ENCODE data around the gene SCN9A. TPM values are rescaled to one million over a fixed set of nuclear protein-coding genes. Genes with fewer than 3 reads are reported as not detected.
"Not testable (repeated sequence)": the region's sequence is repeated elsewhere in the genome, so short reads cannot be mapped to it uniquely, and the experiment has no call there.

The SCN9A gene
- total RNA-seq: 0.25 and 0.51 TPM in 2 replicates

DNA sequence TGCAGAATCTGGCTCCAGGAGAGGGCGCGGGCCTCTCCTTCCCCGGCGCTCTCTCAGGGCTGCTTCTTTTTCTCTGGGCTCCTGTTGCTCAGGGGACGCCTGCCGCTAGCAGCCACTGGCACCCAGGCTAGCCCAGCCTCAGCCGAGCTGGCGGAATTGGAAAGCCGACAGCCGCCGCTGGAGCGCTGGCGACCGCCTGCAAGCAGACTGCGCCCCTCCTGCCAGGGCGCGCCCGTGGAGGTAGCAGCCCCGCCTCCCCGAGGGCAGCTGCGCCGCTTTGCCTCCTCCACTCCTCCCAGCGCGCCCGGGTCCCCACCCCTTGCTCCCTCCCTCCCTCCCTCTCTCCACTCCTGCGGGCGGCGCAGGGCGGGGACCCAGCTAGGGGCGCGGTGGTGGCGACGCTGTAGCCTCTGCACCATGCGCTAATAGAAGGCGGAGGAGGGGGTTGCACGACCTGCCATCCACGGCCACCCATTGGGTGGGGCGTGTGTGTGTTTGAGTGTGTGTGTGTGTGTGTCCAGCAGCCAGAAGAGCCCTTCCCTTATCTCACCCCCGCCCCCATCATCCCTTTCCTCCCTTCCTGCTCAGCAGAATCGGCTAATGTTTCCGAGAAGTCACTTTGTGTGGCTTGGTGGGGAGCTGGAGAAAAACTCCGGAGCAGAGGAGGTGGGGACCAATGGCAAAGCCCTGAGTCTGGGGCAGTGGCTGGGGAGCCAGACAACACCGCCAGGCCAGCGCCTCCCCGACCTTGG, at the start of gene SCN9A:
SCN9A (minus strand) TSS at position 209 of the 752 bp plus-strand sequence. CDS start 64,188 bp downstream, outside the sequence.
- peak in 1 of 2 donors; percentile 39 for DNase-seq (ENCODE audit: low read depth in 2 of 2)

DNA sequence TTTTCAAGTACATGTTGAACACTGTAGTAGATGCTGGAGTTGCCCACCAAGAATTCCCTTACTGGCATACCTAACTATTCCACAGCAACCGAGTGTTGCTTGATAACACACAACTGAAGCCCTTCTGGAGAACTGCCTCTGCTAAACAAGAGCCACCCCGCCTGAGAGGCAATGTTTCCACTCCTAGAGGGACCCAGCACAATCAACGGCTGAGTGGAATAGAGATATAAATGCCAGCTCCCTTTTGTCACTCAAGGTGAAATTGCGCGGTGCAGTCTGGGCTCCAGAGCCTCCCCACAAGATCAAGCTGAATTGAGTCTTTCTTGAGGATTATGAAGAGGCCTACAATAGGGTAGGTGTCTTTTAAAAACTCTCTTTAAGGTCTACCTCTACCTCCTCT, 49.1 kb upstream of the SCN9A start:
- DNase-seq (ENCODE audit: low read depth in 2 of 2): no peak

DNA sequence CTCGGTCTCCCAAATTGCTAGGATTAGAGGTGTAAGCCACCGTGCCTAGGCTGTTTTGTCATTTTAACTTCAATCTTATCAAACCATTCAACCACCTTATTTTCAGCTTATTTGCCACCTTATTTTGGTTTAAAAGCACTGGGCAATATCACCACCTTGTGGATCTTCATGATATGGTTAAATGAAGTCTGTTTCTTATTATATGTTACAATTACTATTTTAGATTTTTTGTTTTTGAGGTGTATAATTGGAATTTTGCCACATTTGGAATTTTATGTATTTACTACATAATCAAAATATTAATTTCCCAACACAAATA, 43.8 kb upstream of the SCN9A start:
- peak; percentile 12 to 56 for DNase-seq (ENCODE audit: low read depth in 2 of 2)

DNA sequence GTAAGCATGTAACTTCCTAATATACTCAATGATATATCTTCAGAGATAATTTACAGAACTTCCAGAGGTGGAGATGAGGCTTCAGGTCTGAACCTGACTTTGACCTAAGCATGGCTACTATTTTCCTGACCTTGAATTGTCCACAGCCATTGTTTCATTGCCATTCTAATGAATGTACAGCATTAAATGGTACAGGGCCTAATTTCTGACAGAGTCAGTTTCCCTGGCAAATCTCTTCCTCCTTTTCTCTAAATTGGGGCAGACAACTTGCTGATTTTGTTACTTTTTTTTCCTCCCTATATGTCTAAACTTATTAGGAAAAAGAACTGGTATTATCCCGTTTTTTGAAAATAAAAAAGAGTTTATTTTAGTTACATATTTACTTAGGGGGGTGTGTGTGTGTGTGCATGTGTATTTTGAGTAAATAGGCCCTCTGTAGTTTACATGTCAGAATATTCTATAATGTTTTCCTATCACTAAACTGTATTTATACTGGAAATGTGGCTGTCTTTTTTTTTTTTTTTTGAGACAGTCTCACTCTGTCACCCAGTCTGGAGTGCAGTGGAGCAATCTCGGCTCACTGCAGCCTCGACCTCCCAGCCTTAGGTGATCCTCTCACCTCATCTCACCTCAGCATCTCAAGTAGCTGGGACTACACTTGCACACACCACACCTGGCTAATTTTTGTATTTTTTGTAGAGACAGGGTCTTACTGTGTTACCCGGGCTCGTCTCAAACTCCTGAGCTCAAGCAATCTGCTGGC, 43.3 kb upstream of the SCN9A start:
- no peak for DNase-seq (ENCODE audit: low read depth in 2 of 2)

DNA sequence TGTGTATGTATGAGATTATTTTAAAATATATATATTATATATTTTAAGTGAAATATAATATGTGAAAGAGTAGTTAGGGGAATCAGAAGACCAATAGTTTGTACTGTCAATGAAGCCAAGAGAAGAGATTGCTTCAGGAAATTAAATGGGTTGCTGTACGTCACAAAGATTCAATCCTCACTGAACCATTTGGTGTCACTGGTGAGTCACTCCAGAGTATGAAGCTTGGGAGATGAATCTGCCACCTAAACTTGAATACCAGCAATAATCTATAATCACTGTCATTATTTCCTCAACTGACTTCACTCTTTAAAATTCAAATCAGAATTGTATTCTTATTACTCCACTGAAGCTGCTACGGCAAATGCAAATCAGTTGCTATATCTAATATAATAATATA, 41.9 kb upstream of the SCN9A start:
- peak; percentile 12 to 51 for DNase-seq (ENCODE audit: low read depth in 2 of 2)

DNA sequence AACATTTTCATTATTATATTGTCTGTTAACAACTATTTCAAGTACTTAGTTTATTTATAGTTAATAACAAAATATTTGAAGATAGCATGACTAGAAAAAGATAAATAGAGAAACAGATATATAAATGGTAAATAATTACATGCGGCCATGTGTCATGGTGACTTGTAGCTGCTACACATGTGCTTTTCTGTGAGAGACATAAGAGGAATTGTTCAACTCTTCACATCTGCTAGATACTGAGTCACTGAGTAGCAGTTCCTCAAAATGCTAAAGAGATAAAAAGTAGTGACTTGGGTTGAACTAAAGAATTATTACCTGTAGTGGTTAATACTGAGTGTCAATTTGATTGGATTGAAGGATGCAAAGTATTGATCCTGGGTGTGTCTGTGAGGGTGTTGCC, 37.5 kb upstream of the SCN9A start:
- no peak for DNase-seq (ENCODE audit: low read depth in 2 of 2)

DNA sequence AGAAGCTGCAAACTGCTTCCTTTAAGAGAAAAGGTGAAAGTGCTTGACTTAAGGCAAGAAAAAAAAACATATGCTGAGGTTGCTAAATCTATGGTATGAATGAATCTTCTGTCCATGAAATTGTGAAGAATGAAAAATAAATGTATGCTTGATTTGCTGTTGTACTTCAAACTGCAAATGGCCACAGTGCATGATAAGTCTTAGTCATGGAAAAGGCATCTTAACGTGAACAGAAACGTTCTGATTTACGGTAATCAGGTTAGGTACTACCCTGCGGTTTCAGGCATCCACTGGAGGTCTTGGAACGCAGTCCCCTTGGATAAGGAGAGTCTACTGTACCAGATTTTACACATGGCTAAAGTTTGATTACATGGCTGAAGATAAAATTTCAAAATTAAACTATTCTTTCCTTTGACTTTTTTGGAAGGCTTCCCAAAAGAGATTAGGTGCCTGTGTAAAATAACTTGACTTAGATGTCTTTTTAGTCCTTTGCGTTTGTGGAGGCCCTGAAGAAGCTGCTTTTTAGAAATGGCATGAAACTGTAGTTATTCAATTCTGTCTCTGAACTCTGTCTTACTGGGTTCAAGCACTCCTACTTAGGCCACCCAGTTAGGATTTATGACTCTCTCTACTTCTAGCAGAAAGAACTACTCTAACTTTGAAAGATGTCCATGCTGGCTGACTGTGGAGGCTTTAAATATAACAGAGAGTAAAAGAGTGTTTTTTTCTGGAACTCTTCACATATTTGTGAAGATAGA, 35.9 kb upstream of the SCN9A start:
- no peak for DNase-seq (ENCODE audit: low read depth in 2 of 2)

DNA sequence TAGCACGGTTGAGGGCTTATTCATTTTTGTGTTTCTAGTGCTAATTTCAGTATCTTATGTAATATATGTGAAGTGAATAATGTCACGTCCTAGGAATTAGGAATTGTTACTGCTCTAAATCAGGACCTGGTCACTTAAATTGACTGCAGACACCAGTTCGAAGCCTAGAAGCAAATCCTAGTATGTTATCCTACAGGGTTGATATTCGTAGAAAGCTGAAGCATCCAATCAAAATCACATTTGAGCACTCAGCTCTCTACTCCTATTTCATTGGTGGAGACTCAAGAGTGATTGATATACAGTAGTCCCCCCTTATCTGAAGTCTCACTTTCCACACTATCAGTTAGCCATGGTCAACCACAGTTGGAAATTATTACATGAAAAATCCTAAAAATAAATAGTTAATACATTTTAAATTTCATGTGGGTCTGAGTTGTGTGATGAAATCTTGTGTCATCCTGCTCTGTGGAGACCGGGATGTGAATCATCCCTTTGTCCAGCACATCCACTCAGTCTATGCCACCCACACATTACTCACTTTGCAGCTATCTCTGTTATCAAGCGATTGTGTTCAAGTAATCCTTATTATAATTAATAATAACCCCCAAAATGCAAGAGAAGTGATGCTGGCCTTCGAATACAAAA, 35.2 kb upstream of the SCN9A start:
- peak in 1 of 2 donors; percentile 75 for DNase-seq (ENCODE audit: low read depth in 2 of 2)

DNA sequence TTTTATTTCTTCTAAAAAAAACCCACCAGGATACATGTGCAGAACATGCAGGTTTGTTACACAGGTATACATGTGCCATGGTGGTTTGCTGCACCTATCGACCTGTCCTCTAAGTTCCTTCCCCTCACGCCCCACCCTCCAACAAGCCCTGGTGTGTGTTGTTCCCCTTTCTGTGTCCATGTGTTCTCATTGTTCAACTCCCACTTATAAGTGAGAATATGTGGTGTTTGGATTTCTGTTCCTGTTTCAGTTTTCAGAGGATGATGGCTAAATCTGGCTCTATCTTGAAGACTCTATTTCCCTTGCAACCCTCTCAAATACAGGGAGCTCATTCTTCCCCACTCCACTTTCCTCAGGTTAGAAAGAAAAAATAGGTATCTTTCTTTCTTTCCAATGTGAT, 32.0 kb upstream of the SCN9A start:
- not testable (repeated sequence) for DNase-seq (ENCODE audit: low read depth in 2 of 2)

DNA sequence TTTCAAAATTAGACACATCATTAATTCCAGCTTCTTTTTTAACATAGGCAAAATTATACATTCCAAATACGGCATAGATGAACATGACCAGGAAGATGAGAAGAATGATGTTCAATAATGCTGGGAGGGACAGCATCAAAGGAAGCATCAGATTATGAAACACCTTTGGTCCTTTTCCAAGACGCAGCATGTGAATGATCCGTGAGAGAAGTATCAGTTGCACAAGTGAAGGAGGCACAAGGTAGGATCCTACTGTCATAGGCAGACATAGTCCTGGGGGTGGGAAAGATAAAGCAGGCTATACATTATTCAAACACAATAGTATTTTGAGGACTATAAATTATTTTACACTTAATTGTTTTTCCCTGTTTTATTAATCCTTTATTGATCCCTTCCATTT, 30.6 kb upstream of the SCN9A start:
- DNase-seq (ENCODE audit: low read depth in 2 of 2): no peak

DNA sequence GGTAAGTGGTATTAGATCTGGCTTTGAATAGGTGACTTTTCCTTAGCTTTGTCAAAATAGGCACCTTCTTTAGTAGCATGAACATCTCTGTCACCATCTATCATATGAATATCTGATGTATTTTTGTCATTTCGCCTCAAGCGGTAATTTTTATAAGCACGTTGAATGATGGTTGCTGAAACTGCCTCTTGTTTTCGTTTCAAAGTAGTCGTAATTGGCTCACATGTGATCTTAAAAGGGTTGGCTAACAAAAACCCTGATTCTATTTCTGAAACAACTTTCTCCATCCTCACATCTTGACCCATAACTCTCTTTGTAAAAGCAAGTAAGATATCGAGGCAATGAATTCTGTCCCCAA, 29.8 kb upstream of the SCN9A start:
- DNase-seq (ENCODE audit: low read depth in 2 of 2): no peak

DNA sequence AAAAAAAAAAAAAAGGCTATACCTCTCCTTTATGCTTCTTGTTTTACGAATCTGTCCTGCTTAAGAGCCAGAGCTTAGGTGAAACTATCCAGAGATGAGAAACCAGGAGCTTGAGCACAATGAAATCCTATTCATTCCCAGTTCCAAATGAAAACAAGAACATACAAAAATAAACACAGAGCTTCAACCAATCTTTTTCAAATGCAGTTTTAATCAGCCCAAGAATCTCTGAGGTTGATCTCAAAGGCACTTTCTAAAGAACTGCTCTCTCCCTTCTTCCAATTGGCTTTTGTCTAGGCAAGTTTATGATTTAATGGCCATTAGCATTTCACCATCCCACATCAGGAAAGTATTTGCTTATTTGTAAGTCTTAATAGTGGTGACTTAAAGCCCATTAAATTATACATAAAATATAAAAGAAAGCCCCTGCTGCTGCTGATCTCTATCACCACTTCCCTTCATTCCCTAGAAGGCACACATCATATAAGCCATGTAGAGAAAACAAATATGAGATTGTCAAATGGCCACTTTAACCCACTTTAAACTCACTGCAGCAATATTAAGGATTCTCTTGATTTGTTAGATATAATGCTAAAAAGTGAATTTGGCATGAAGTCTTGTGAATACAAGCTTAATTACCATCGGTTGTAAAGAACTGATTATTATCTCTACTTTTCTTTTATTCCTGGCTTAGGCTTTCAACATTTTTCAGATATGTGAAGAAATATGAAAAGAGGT, 29.3 kb upstream of the SCN9A start:
- no peak for DNase-seq (ENCODE audit: low read depth in 2 of 2)

DNA sequence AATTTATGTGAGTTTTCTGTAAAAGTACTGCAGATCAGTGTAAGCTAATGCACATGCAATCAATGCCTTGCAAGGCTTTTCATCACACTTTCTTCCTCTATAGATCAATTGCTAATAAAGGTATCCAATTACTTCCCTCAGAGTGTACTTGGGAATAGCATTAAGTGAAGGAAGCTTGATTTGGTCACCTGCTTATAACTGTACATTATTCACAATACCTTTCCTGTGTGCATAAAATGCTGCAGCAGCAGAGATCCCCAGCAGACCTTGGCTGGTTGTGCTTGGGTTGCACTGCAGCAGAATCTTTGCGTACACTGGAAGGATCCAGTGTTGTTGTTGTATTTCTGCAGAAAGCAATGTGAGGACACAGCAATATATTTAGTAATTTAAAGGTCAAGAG, 18.5 kb upstream of the SCN9A start:
- no peak for DNase-seq (ENCODE audit: low read depth in 2 of 2)

DNA sequence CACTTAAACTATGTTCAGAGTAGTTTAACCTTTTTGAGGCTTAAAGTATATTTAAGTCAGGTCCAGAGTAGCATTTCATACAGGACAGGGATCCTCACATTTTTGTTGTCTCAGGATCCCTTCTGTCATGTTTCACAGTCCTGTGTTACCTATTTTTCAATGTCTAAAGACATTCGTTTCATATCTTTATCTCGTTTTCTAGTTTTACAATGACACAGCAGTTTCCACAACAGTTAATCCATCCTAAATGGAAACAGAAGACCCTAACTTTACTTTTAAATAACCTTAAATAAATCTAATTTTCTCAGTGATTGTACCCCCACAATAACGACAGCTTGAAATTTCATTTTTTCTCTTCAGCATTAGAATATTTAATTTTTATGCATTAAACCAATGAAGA, 17.3 kb upstream of the SCN9A start:
- no peak for DNase-seq (ENCODE audit: low read depth in 2 of 2)

DNA sequence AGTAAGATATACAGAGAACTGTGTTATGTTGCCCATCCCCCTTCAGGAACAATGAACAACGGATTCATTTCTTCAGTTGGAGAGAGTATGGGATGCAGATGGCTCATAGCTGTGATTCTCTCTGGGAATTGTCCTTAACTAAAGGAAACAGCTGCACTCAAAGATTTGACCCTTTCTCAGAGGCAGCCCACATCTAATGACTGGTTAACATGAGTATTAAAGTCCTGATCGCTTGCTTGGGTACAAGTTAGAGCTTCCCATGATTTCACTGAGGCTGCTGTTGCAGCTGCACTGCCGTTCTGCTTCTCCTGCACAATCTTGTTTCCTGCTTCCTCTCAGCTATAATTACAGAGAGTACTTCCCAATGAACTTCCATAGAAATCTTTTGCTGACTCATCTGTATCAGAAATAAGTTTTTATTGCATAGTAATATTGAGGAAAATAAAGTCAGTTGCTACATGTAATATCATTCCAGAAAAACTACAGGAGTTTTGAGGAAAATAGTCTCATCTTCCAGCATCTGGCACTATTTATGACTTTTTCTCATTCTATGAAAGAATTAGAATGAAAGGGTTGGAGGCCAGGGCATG, 12.8 kb upstream of the SCN9A start:
- DNase-seq (ENCODE audit: low read depth in 2 of 2): peak; percentile 36 to 96

DNA sequence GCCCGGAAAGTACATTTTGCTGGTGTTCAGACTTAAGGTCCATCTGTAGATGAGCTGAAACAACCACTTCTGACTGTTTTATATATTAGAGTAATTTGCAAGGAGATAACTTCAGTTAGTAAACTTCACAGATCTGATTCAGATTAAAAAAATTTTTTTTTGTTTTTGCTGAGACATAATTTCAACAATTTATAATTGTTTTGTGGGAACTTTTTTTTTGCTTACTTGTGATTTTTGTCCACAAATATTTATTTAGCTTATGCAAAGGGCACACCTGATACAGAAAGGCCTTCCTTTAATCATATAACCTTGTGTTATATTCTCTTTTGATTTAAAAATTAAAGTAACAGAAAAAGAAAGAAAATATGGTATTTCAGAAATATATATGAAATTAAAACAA, 9.6 kb upstream of the SCN9A start:
- DNase-seq (ENCODE audit: low read depth in 2 of 2): no peak

DNA sequence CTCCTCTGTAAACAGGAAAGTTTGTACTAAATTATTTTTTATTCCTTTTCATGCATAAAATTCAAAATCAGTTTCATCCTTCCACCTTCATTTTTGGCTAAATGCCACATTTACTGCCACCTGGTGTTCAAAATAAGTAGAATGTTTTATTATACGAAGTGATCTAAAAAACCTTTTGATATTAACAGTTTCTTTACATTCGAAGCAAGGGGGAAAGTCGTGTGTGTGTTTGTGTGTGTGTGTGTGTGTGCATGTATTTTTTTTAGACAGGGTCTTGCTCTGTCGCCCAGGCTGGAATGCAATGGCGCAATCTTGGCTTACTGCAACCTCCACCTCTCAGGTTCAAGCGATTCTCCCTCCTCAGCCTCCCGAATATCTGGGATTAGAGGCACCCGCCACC, 9.0 kb upstream of the SCN9A start:
- peak; percentile 12 to 35 for DNase-seq (ENCODE audit: low read depth in 2 of 2)

DNA sequence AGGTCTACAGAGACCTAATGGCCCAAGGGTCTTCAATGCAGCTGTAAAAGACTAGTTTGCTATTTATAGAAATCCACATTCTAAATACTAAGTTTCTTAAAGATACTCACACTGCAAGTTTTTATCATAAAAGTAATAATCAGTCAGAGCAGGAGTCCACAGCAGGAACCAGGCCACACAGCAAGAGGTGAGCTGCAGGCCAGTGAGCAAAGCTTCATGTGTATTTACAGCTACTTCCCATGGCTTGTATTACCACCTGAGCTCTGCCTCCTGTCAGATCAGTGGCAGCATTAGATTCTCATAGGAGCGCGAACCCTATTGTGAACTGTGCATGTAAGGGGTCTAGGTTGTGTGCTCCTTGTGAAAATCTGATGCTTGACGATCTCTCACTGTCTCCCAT, 6.7 kb upstream of the SCN9A start:
- no peak for DNase-seq (ENCODE audit: low read depth in 2 of 2)

DNA sequence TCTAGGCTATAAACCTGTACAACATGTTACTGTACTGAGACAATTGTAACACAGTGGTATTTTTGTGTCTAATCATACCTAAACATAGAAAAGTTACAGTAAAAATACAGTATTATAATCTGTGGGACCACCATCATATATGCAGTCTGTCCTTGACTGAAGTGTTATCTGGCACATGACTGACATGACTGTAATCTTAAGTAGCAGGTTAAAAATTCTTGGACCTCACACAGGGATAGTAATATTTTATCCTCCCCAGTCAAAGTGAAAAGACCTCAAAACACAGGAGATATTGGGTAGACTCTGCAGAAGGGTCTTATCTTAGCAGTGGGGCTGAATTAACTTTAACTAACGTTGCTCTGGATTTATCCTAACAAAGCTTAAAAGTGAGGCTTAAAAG, 4.9 kb upstream of the SCN9A start:
- no peak for DNase-seq (ENCODE audit: low read depth in 2 of 2)

DNA sequence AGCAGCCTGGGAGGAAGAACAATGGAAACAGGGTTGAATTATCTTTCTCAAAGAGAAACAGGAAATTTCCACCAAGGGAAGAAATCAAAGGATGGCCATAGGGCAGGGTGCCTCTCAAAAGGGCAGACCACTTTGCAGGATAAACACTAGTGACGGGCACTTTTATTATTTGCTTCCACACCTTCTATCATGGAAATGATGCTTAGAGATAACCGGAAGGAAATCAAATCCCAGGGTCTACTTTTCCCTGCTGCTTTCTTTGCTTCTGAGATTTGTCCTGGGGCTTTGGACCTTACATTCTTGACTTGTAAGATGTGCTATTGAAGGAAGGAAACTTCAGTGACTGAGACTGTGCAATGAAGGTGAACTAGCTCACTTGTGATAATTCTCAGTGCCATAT, 1.1 kb upstream of the SCN9A start:
- no peak for DNase-seq (ENCODE audit: low read depth in 2 of 2)

DNA sequence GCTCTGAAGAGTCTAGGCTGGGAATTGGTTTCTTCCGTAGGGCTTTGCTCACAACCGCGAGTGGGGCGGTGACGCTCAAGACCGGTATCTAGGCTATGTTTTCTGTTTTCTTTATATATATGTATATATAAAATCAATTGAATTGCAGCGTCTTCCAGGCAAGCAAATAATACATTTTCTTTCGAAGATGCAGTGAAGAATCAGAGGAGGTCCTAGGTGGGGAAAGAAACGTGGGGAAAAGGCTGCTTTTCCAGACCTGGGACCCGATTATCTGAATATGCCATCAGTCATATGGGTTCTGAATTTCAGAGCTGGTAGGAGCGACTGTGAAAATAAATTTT, 714 bp upstream of the SCN9A start:
- no peak for DNase-seq (ENCODE audit: low read depth in 2 of 2)

All from dermis microvascular lymphatic vessel endothelial cell (primary cell).